Measurements from ENCODE around the gene PIANP.

The PIANP gene

GRCh38 chr12:6701078-6701768 is 608 bp upstream of the PIANP start:
- no peak for DNase-seq

- DNase-seq, result no peak
These were observed 498 bp downstream of the PIANP start for GRCh38 chr12:6699989-6700645.

- no peak for DNase-seq
These were observed 1.2 kb downstream of the PIANP start for GRCh38 chr12:6699259-6699988.

GRCh38 chr12:6698352-6699046 is 2.1 kb downstream of the PIANP start:
- DNase-seq, result no peak

- peak; percentile 24 for DNase-seq
These were observed 2.8 kb downstream of the PIANP start for GRCh38 chr12:6697584-6698351.

- DNase-seq, result no peak
These were observed 3.7 kb downstream of the PIANP start for GRCh38 chr12:6696690-6697583.

- no peak for DNase-seq
These were observed 5.1 kb downstream of the PIANP start for GRCh38 chr12:6695313-6696045.

GRCh38 chr12:6694701-6695100 is 5.9 kb downstream of the PIANP start:
- no peak for DNase-seq

- DNase-seq, result no peak
These were observed 6.7 kb downstream of the PIANP start for GRCh38 chr12:6693832-6694355.

GRCh38 chr12:6692888-6693287 is 7.7 kb downstream of the PIANP start:
- DNase-seq, result no peak

- DNase-seq, result no peak
These were observed 9.1 kb downstream of the PIANP start for GRCh38 chr12:6691473-6691872.

GRCh38 chr12:6688999-6689882 is 11.4 kb downstream of the PIANP start, which contains the start of gene ZNF384:
Gene ZNF384, minus strand, starts transcription at chr12:6689375. Its CDS starts 9,855 bp downstream, at chr12:6679520.
- DNase-seq, result peak; percentile 99

GRCh38 chr12:6688543-6688998 is 12.0 kb downstream of the PIANP start:
- DNase-seq, result peak; percentile 34

- no peak for DNase-seq
These were observed 14.8 kb downstream of the PIANP start for GRCh38 chr12:6685814-6686213.

- peak; percentile 8 for DNase-seq
These were observed 16.0 kb downstream of the PIANP start for GRCh38 chr12:6684609-6685008.

GRCh38 chr12:6676962-6677361 is 23.7 kb downstream of the PIANP start:
- DNase-seq, result no peak

GRCh38 chr12:6672143-6672542 is 28.5 kb downstream of the PIANP start:
- DNase-seq, result no peak

GRCh38 chr12:6667559-6668210 is 32.9 kb downstream of the PIANP start:
- no peak for DNase-seq

- no peak for DNase-seq
These were observed 34.4 kb downstream of the PIANP start for GRCh38 chr12:6666211-6666610.

All from NCI-H446 treated with DMSO at 0.1 percent for 48 hours (cell line).